HG03521 (cell line): ENCODE data around the gene ZCCHC24.
"Not testable (repeated sequence)": the region's sequence is repeated elsewhere in the genome, so short reads cannot be mapped to it uniquely, and the experiment has no call there.

Source experiments
- ATAC-seq: cut with Tn5 transposase; IDR thresholded peaks from one replicate; pipeline ENCODE4 v1.9.1; 2021; ENCODE audit warnings: mild to moderate bottlenecking, moderate library complexity; ENCODE audit not compliant: unreplicated experiment

ZCCHC24 gene

DNA sequence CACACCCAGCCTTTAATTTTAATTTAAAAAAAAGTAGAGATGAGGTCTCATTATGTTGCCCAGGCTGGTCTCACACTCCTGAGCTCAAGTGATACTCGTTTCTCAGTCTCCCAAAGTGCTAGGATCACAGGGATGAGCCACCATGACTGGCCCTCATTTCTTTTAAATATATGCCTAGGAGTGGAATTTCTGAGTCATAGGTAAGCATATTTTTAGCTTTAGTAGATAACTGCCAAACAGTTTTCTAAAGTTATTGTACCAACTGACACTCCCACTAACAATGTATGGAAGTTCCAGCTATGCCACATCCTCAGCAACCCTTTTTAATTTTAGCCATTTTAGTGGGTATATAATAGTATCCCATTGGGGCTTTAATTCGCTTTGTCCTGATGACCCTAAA, 111.9 kb downstream of the ZCCHC24 start:
- no peak for ATAC-seq

DNA sequence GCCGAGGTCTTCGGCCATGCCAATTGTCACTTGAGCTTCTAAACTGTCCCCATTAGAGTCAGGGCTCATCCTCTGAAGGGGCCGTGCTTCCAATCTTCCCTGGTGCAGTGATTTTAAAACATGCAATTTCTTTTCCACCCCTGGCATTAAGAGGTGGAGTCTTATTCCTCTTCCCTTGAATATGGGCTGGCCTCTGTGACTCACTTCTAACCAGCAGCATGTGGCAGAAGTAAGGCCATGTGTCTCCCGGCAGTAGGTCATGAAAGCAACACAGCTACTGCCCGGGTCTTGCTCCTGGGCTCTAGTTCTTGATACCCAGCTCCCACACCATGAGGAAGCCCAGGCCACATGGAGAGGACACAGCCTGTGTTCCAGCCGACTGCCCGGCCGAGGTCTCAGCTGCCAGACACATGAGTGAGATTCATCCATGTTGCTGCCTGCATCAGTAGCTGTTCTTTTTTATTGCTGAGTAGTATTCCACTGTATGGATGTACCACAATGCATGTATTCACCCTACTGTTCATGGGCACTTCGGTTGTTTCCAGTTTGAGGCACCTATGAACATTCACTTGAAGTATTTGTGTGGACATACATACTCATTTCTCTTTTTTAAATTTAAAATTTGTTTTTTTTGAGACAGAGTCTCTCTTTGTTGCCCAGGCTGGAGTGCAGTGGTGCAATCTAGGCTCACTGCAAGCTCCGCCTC, 112.7 kb downstream of the ZCCHC24 start:
- not testable (repeated sequence) for ATAC-seq
